Kidney (tissue), 14 donors: ENCODE data around the gene MAP7D3. TPM values are rescaled to one million over a fixed set of nuclear protein-coding genes. Genes with fewer than 3 reads are reported as not detected.
"Not testable (repeated sequence)": the region's sequence is repeated elsewhere in the genome, so short reads cannot be mapped to it uniquely, and the experiment has no call there.

ENCODE experiments used
- DNase-seq, 5 donors: peaks; one replicate each; pipeline ENCODE4 v3.0.0-alpha.2; 2013 to 2020
- FAIRE-seq: peaks from 2 replicates; lab custom pipeline; 2012; peaks lifted over from hg19 to GRCh38; lab: Jason Lieb, UNC
- H3K27ac ChIP-seq, 2 donors: one replicate each; pipeline ENCODE4 v1.7.0; 2013; ENCODE audit warnings: low read depth in 2 of 2, low read length in 2 of 2, inconsistent platforms in 1 of 2
- H3K27me3 ChIP-seq: one replicate; pipeline ENCODE4 v1.7.1; 2013; ENCODE audit warnings: low read length, inconsistent platforms; ENCODE audit not compliant: control insufficient read depth, insufficient read depth
- H3K36me3 ChIP-seq, 3 donors: one replicate each; pipeline versions ENCODE4 v1.7.0 to v1.7.1; 2013; ENCODE audit warnings: low read length in 3 of 3, control low read depth in 1 of 3, inconsistent platforms in 1 of 3; ENCODE audit not compliant: insufficient read depth in 3 of 3, control insufficient read depth in 2 of 3
- H3K4me1 ChIP-seq, 3 donors: one replicate each; pipeline versions ENCODE4 v1.7.0 to v1.7.1; 2013; ENCODE audit warnings: low read length in 3 of 3, inconsistent platforms in 1 of 3, low read depth in 1 of 3; ENCODE audit not compliant: control insufficient read depth in 2 of 3, insufficient read depth in 2 of 3
- H3K4me3 ChIP-seq, 3 donors: one replicate each; pipeline versions ENCODE4 v1.7.0 to v1.8.1; 2013; ENCODE audit warnings: low read length in 3 of 3, control low read depth in 1 of 3, inconsistent platforms in 1 of 3
- H3K9ac ChIP-seq, 3 donors: one replicate each; pipeline versions ENCODE4 v1.7.0 to v1.7.1; 2013; ENCODE audit warnings: low read length in 3 of 3, control low read depth in 1 of 3, inconsistent platforms in 1 of 3
- H3K9me3 ChIP-seq, 3 donors: one replicate each; pipeline versions ENCODE4 v1.7.0 to v1.7.1; 2013; ENCODE audit warnings: low read length in 3 of 3, control low read depth in 1 of 3, inconsistent platforms in 1 of 3; ENCODE audit not compliant: control insufficient read depth in 2 of 3, insufficient read depth in 1 of 3
- CTCF ChIP-seq: IDR thresholded peaks from 3 replicates; pipeline ENCODE4 v1.5.1; 2012; ENCODE audit warnings: mild to moderate bottlenecking, moderate library complexity, borderline replicate concordance; ENCODE audit not compliant: insufficient read depth; ENCODE audit errors: extremely low read depth
- intact Hi-C: fragments of 100-400 bp; cut with DNase I; formaldehyde crosslinking; loops from one replicate; pipeline ENCODE4 v1.11.1; 2022
- polyA plus RNA-seq: library from polyadenylated mRNA; stranded (reverse); fragments of 350-450 nt; fragmentation: Illumina TruSeq; extraction: RNeasy Lipid Tissue Mini Kit (QIAGEN cat#74804); gene quantifications from one replicate; pipeline ENCODE4 v1.2.3, GENCODE V29; 2014; ENCODE audit warnings: low read depth, low replicate concordance; ENCODE audit not compliant: insufficient read depth
- total RNA-seq: library from RNA; stranded (reverse); fragmentation: NEBNext Ultra II Directional; extraction: Animal tissue kit (Norgen Biotek cat#: 25700); gene quantifications from one replicate; pipeline ENCODE4 v1.2.1, GENCODE V29; 2021
- donor health status: control.
- donor health status: control.
- donor health status: control.
- donor health status: control.
- donor health status: control.
- donor health status: DM: yes; HTN: yes; CAD: no.
- donor health status: Normal renal cell carcinoma (clear cell type).

Gene MAP7D3
- total and polyA plus RNA-seq, 2 donors from 2014 or later = 5.7 to 13.9 TPM

GRCh38 chrX:136171420-136171819, 79.8 kb downstream of the MAP7D3 start:
- H3K27me3 ChIP-seq = peaks cover 2% of the 10 kb centered on the region
- no peaks in the 10 kb centered on the region for H3K9me3 ChIP-seq
- FAIRE-seq (no peak), DNase-seq (no peak)
- H3K27ac ChIP-seq = no peak overlapping the region
- H3K4me1 ChIP-seq = peaks cover 0 to 7% (median 5%) of the 10 kb centered on the region in 3 donors
- TF ChIP-seq CTCF = no peak
- intact Hi-C loops = no loop called here
- H3K4me3 ChIP-seq = no peak overlapping the region
- H3K9ac ChIP-seq = no peak overlapping the region
- H3K36me3 ChIP-seq = no peaks in the 10 kb centered on the region

GRCh38 chrX:136170139-136170800, 80.9 kb downstream of the MAP7D3 start:
- peak; percentile 40 for TF ChIP-seq CTCF
- FAIRE-seq (no peak), DNase-seq (no peak)
- Histone ChIP-seq H3K9ac (peak overlapping the region in 1 of 3 donors; percentile 22), H3K9me3 (no peaks in the 10 kb centered on the region), H3K27me3 (peaks cover 2% of the 10 kb centered on the region), H3K27ac (peak overlapping the region; percentile 53 to 72), H3K4me3 (no peak overlapping the region), H3K36me3 (no peaks in the 10 kb centered on the region), H3K4me1 (peaks cover 0 to 7% (median 0%) of the 10 kb centered on the region in 3 donors)
- intact Hi-C loops = no loop called here

GRCh38 chrX:136168929-136169735, 82.1 kb downstream of the MAP7D3 start:
- FAIRE-seq = peak; percentile 52
- peak overlapping the region; percentile 53 to 72 for H3K27ac ChIP-seq

GRCh38 chrX:136167989-136168388, 83.2 kb downstream of the MAP7D3 start:
- intact Hi-C loops, H3K9me3 ChIP-seq, H3K4me3 ChIP-seq, DNase-seq, FAIRE-seq, H3K27me3 ChIP-seq, H3K36me3 ChIP-seq, H3K4me1 ChIP-seq, H3K9ac ChIP-seq: not testable (repeated sequence)
- peak overlapping the region in 1 of 2 donors; percentile 17 for H3K27ac ChIP-seq

More at GRCh38 chrX:136168929-136169735, 82.1 kb downstream of the MAP7D3 start:
- H3K4me3 ChIP-seq = no peak overlapping the region
- peak overlapping the region in 1 of 3 donors; percentile 22 for H3K9ac ChIP-seq
- intact Hi-C loops = no loop called here
- DNase-seq = peak in 4 of 5 donors; percentile 49 to 79 (median 66)
- H3K4me1 ChIP-seq = peaks cover 0 to 7% (median 0%) of the 10 kb centered on the region in 3 donors
- no peak for TF ChIP-seq CTCF
- no peaks in the 10 kb centered on the region for H3K9me3 ChIP-seq
- peaks cover 2% of the 10 kb centered on the region for H3K27me3 ChIP-seq
- no peaks in the 10 kb centered on the region for H3K36me3 ChIP-seq
